ENCODE results near the gene GPRIN3. TPM values are rescaled to one million over a fixed set of nuclear protein-coding genes. Genes with fewer than 3 reads are reported as not detected.

The GPRIN3 gene
- total RNA-seq, 1 experiment from 2014 or later: not detected

- ChIA-PET CTCF (no interaction called here), POLR2A (no interaction called here)
- no peak for DNase-seq (ENCODE audit: unreplicated experiment)
- Mint-ChIP-seq H3K4me1 (ENCODE audit: insufficient read depth, unreplicated experiment) (no peaks in the 10 kb centered on the region), H3K27me3 (ENCODE audit: insufficient read depth, unreplicated experiment) (no peaks in the 10 kb centered on the region), H3K36me3 (ENCODE audit: insufficient read depth, unreplicated experiment) (no peaks in the 10 kb centered on the region), H3K4me3 (ENCODE audit: unreplicated experiment) (no peak overlapping the region), H3K27ac (ENCODE audit: low read depth, unreplicated experiment) (no peak overlapping the region), H3K9me3 (ENCODE audit: unreplicated experiment) (no peaks in the 10 kb centered on the region)
- no TSS peak for BruUV-seq (replicated peaks)
- no peak for TF ChIP-seq CTCF (IDR thresholded peaks at IDR 0.05; ENCODE audit: unreplicated experiment)
- intact Hi-C loops (cut with micrococcal nuclease): no loop called here
These were observed 26.7 kb upstream of the GPRIN3 start for GRCh38 chr4:89334311-89334710.

GRCh38 chr4:89331686-89332544 is 24.3 kb upstream of the GPRIN3 start:
- H3K4me1 Mint-ChIP-seq (ENCODE audit: insufficient read depth, unreplicated experiment): no peaks in the 10 kb centered on the region
- intact Hi-C loops (cut with micrococcal nuclease): no loop called here
- no peak overlapping the region for H3K27ac Mint-ChIP-seq (ENCODE audit: low read depth, unreplicated experiment)
- POLR2A ChIA-PET: no interaction called here
- no peaks in the 10 kb centered on the region for H3K27me3 Mint-ChIP-seq (ENCODE audit: insufficient read depth, unreplicated experiment)
- no peaks in the 10 kb centered on the region for H3K9me3 Mint-ChIP-seq (ENCODE audit: unreplicated experiment)
- no peak overlapping the region for H3K4me3 Mint-ChIP-seq (ENCODE audit: unreplicated experiment)
- no peaks in the 10 kb centered on the region for H3K36me3 Mint-ChIP-seq (ENCODE audit: insufficient read depth, unreplicated experiment)
- CTCF ChIA-PET: no interaction called here
- no TSS peak for BruUV-seq (replicated peaks)
- no peak for DNase-seq (ENCODE audit: unreplicated experiment)
- no peak for TF ChIP-seq CTCF (IDR thresholded peaks at IDR 0.05; ENCODE audit: unreplicated experiment)

GRCh38 chr4:89331197-89331596 is 23.6 kb upstream of the GPRIN3 start:
- intact Hi-C loops (cut with micrococcal nuclease): no loop called here
- DNase-seq (ENCODE audit: unreplicated experiment): no peak
- H3K27ac Mint-ChIP-seq (ENCODE audit: low read depth, unreplicated experiment): no peak overlapping the region
- ChIA-PET POLR2A (no interaction called here), CTCF (no interaction called here)
- no peak overlapping the region for H3K4me3 Mint-ChIP-seq (ENCODE audit: unreplicated experiment)
- BruUV-seq (replicated peaks): no TSS peak
- H3K4me1 Mint-ChIP-seq (ENCODE audit: insufficient read depth, unreplicated experiment): no peaks in the 10 kb centered on the region
- H3K27me3 Mint-ChIP-seq (ENCODE audit: insufficient read depth, unreplicated experiment): no peaks in the 10 kb centered on the region
- TF ChIP-seq CTCF (IDR thresholded peaks at IDR 0.05; ENCODE audit: unreplicated experiment): no peak
- H3K36me3 Mint-ChIP-seq (ENCODE audit: insufficient read depth, unreplicated experiment): no peaks in the 10 kb centered on the region
- H3K9me3 Mint-ChIP-seq (ENCODE audit: unreplicated experiment): no peaks in the 10 kb centered on the region

- POLR2A ChIA-PET: no interaction called here
- no peak overlapping the region for H3K27ac Mint-ChIP-seq (ENCODE audit: low read depth, unreplicated experiment)
These were observed 21.7 kb upstream of the GPRIN3 start for GRCh38 chr4:89329280-89329679.

More at GRCh38 chr4:89329280-89329679, 21.7 kb upstream of the GPRIN3 start:
- H3K36me3 Mint-ChIP-seq (ENCODE audit: insufficient read depth, unreplicated experiment): no peaks in the 10 kb centered on the region
- no peak overlapping the region for H3K4me3 Mint-ChIP-seq (ENCODE audit: unreplicated experiment)
- no peak for DNase-seq (ENCODE audit: unreplicated experiment)
- TF ChIP-seq CTCF (IDR thresholded peaks at IDR 0.05; ENCODE audit: unreplicated experiment): no peak
- intact Hi-C loops (cut with micrococcal nuclease): no loop called here
- H3K4me1 Mint-ChIP-seq (ENCODE audit: insufficient read depth, unreplicated experiment): no peaks in the 10 kb centered on the region
- no peaks in the 10 kb centered on the region for H3K27me3 Mint-ChIP-seq (ENCODE audit: insufficient read depth, unreplicated experiment)
- H3K9me3 Mint-ChIP-seq (ENCODE audit: unreplicated experiment): no peaks in the 10 kb centered on the region
- CTCF ChIA-PET: interaction anchor here (0.7 kb wide), 1 partner anchor 33 kb away, joined by 4 read pairs; no protein-coding TSS in a partner anchor
- BruUV-seq (replicated peaks): no TSS peak

Data from MCF 10A (cell line).